NCI-H2081 treated with DMSO at 0.1 percent for 48 hours (cell line): ENCODE measurements around the gene SETD3.

ENCODE experiments used
- DNase-seq: peaks from one replicate; lab custom pipeline; 2025; lab: John Stamatoyannopoulos, UW

Gene SETD3

GRCh38 chr14:99393059-99393655, 87.5 kb downstream of the SETD3 start:
- DNase-seq = no peak

- no peak for DNase-seq
These were observed 89.0 kb downstream of the SETD3 start for GRCh38 chr14:99391671-99392070.

- no peak for DNase-seq
These were observed 91.4 kb downstream of the SETD3 start for GRCh38 chr14:99389174-99389826.

- DNase-seq = no peak
These were observed 92.4 kb downstream of the SETD3 start for GRCh38 chr14:99388286-99388685.

- DNase-seq = no peak
These were observed 92.8 kb downstream of the SETD3 start for GRCh38 chr14:99387880-99388279.

- DNase-seq = no peak
These were observed 95.9 kb downstream of the SETD3 start for GRCh38 chr14:99384450-99385417.

GRCh38 chr14:99383472-99384449, 96.9 kb downstream of the SETD3 start:
- DNase-seq = no peak

- no peak for DNase-seq
These were observed 97.7 kb downstream of the SETD3 start for GRCh38 chr14:99382781-99383471.

GRCh38 chr14:99382071-99382470, 98.6 kb downstream of the SETD3 start:
- DNase-seq = no peak

GRCh38 chr14:99381688-99382060, 99.0 kb downstream of the SETD3 start:
- DNase-seq = no peak

GRCh38 chr14:99380991-99381687, 99.5 kb downstream of the SETD3 start:
- no peak for DNase-seq

GRCh38 chr14:99380402-99380801, 100.3 kb downstream of the SETD3 start:
- no peak for DNase-seq

- no peak for DNase-seq
These were observed 101.9 kb downstream of the SETD3 start for GRCh38 chr14:99378782-99379214.

- no peak for DNase-seq
These were observed 102.7 kb downstream of the SETD3 start for GRCh38 chr14:99377951-99378350.

- no peak for DNase-seq
These were observed 105.7 kb downstream of the SETD3 start for GRCh38 chr14:99374964-99375363.

GRCh38 chr14:99363616-99364290, 116.9 kb downstream of the SETD3 start:
- no peak for DNase-seq

- no peak for DNase-seq
These were observed 117.6 kb downstream of the SETD3 start for GRCh38 chr14:99363051-99363450.

GRCh38 chr14:99361596-99362215, 119.0 kb downstream of the SETD3 start:
- DNase-seq = no peak
